Heart left ventricle (tissue), 16 donors: ENCODE data around the gene MCU. TPM values are rescaled to one million over a fixed set of nuclear protein-coding genes. Genes with fewer than 3 reads are reported as not detected.

Source experiments
- ATAC-seq, 4 donors: fragments of 200-7000 bp; cut with Tn5 transposase; one replicate each; pipeline ENCODE4 v1.9.1; 2020 to 2022; ENCODE audit warnings: moderate library complexity in 4 of 4, mild to moderate bottlenecking in 3 of 4, moderate number of reproducible peaks in 1 of 4
- DNase-seq, 5 donors: peaks; one replicate each; pipeline ENCODE4 v3.0.0-alpha.2; 2020
- H3K27ac ChIP-seq, 12 donors: fragments of 200-600 bp; sonication (generic) in 4 of 12; one replicate each; pipeline versions ENCODE4 v1.5.0 to v1.8.0; 2016 to 2022; ENCODE audit warnings: mild to moderate bottlenecking in 2 of 12
- H3K27me3 ChIP-seq, 9 donors: fragments of 200-600 bp; sonication (generic) in 2 of 9; one replicate each; pipeline versions ENCODE4 v1.5.1 to v1.8.0; 2016 to 2022; ENCODE audit warnings: mild to moderate bottlenecking in 3 of 9
- H3K36me3 ChIP-seq, 9 donors: fragments of 200-600 bp; sonication (generic) in 2 of 9; one replicate each; pipeline versions ENCODE4 v1.5.0 to v1.8.0; 2018 to 2022; ENCODE audit warnings: mild to moderate bottlenecking in 2 of 9
- H3K4me1 ChIP-seq, 12 donors: fragments of 200-600 bp; sonication (generic) in 4 of 12; one replicate each; pipeline versions ENCODE4 v1.5.0 to v1.8.0; 2016 to 2022; ENCODE audit warnings: mild to moderate bottlenecking in 3 of 12
- H3K4me3 ChIP-seq, 12 donors: fragments of 200-600 bp; sonication (generic) in 4 of 12; one replicate each; pipeline versions ENCODE4 v1.5.0 to v1.8.0; 2017 to 2022; ENCODE audit warnings: mild to moderate bottlenecking in 9 of 12, moderate library complexity in 4 of 12
- H3K9me3 ChIP-seq, 12 donors: fragments of 200-600 bp; sonication (generic) in 4 of 12; one replicate each; pipeline versions ENCODE4 v1.5.0 to v1.8.0; 2016 to 2022; ENCODE audit warnings: mild to moderate bottlenecking in 1 of 12
- POLR2A ChIP-seq, 2 donors: fragments of 450-650 bp; IDR thresholded peaks; one replicate each; pipeline ENCODE4 v1.6.1; 2017; ENCODE audit warnings: antibody characterized with exemption in 2 of 2, mild to moderate bottlenecking in 2 of 2, moderate library complexity in 2 of 2
- WGBS, 4 donors: extraction: QIAGEN DNeasy Blood & Tissue Kit in 2 of 4; methylation state at CpG; one replicate each; pipeline versions ENCODE4 v1.1.5 to v1.1.7; 2013 to 2018; 5-methylcytosine and 5-hydroxymethylcytosine counted together
- intact Hi-C, 10 donors: fragments of 100-400 bp; cut with DNase I; formaldehyde crosslinking; loops; one replicate each; pipeline versions ENCODE4 v1.11.1 to v1.14.2; 2022
- polyA plus RNA-seq, 2 donors: library from polyadenylated mRNA; stranded (reverse); fragments of 200-250 nt; gene quantifications; one replicate each; pipeline ENCODE4 v1.2.3, GENCODE V29; 2013
- total RNA-seq, 9 donors: library from RNA; depleted of rRNA in 2 of 9; stranded (reverse); fragments of >200 nt in 2 of 9; fragmentation: NEBNext Ultra II Directional in 3 of 9; extraction: Animal tissue kit (Norgen Biotek cat#: 25700) in 3 of 9; gene quantifications; one replicate each; pipeline versions ENCODE4 v1.1.0 to v1.2.4, GENCODE V29; 2016 to 2023
- TF ChIP-seq, protein P1 (sequence below), 12 donors: fragments of 200-600 bp; sonication (generic) in 4 of 12; IDR thresholded peaks; one replicate each; pipeline versions ENCODE4 v1.5.0 to v1.8.0; 2018 to 2022; ENCODE audit warnings: antibody characterized with exemption in 12 of 12, mild to moderate bottlenecking in 5 of 12
- donor health status: ischemic (EF 13 %, LVEDD 7.1; RV severe dilation, severe dysfunction).
- donor health status: healthy with polysubstance abuse.
- donor health status: DM: no; HTN: yes; CAD: no.
- donor health status: DM: no; HTN: no; CAD: no.
- donor health status: ischemic (EF 25% LVEDD 6.9; RV normal size, moderate dysfunction).
- donor health status: ischemic (EF 25% LVEDD 5.7; RV mildly dilated, moderate dysfunction).
- donor health status: healthy.
- donor health status: DM: yes; HTN: yes; CAD: no.
- donor health status: ischemic (EF 35%, LVEDD 5.7; RV mildly dilated, moderate dysfunction).
- donor health status: nonischemic (EF 11% LVEDD 7.7; RV severe dilation, severe dysfunction).
- donor health status: DM: yes; HTN: yes; CAD: no.
- donor health status: PGD.
- donor health status: ischemic (EF 29% LVEDD 5.4; RV normal size, mild dysfunction).
- donor health status: nonischemic (EF 23%, LVEDD 6.1; RV moderate dilation, normal function).

MCU gene
- total and polyA plus RNA-seq, 11 donors = 11.4 to 16.9 (median 13.6) TPM

DNA sequence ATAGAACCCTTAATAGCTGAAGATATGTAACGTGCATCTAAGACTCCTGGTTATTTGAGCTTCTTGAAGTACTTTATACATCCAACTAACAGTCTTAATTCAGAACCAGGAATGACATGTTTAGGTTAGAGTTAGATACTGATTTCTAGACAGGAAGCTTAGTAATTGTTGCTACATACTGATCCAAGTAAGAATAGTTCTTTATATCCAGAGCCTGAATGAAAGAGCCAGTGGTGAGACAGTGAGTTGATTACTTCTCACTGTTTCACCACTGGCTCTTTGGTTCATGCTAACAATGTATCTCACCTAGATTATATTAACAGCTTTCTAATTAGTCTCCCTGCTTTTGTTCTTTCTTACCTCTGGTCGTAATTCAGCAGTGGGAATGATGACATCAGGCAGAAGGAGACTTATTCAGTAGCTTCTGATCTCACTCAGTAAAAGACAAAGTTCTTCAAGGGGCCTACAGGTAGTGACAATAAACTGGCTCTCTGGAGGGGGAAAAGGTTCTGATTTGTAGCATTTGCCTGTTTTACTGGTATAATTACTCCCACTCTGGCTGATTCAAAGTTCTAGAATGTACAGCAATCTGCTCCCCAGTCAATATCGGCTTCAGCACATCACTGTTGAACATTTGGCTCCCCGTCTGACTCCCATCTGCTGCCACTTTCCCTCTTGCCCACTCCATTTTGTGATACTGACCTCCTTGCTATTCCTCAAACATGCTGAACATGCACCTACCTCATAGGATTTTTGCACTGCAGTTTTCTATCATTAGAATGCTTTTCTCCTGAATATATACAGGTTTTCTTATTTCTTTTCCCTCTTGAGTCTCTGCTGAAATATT lies 29.1 kb downstream of the MCU start:
- intact Hi-C loops = no loop called here
- WGBS, 4 donors = 87 to 90% (median 89%) methylated on average over 4 of the region's 4 CpGs
- H3K9me3 ChIP-seq = no peaks in the 10 kb centered on the region
- peaks cover 0 to 18% (median 5%) of the 10 kb centered on the region in 9 donors for H3K36me3 ChIP-seq
- no peak overlapping the region for H3K27ac ChIP-seq
- no peaks in the 10 kb centered on the region for H3K27me3 ChIP-seq
- DNase-seq (no peak), ATAC-seq (no peak)
- no peak overlapping the region for H3K4me3 ChIP-seq
- TF ChIP-seq POLR2A (IDR thresholded peaks at IDR 0.05) = no peak
- TF ChIP-seq, protein P1, sequence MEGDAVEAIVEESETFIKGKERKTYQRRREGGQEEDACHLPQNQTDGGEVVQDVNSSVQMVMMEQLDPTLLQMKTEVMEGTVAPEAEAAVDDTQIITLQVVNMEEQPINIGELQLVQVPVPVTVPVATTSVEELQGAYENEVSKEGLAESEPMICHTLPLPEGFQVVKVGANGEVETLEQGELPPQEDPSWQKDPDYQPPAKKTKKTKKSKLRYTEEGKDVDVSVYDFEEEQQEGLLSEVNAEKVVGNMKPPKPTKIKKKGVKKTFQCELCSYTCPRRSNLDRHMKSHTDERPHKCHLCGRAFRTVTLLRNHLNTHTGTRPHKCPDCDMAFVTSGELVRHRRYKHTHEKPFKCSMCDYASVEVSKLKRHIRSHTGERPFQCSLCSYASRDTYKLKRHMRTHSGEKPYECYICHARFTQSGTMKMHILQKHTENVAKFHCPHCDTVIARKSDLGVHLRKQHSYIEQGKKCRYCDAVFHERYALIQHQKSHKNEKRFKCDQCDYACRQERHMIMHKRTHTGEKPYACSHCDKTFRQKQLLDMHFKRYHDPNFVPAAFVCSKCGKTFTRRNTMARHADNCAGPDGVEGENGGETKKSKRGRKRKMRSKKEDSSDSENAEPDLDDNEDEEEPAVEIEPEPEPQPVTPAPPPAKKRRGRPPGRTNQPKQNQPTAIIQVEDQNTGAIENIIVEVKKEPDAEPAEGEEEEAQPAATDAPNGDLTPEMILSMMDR (IDR thresholded peaks at IDR 0.05) = no peak
- peaks cover 0 to 1% (median 0%) of the 10 kb centered on the region in 12 donors for H3K4me1 ChIP-seq

DNA sequence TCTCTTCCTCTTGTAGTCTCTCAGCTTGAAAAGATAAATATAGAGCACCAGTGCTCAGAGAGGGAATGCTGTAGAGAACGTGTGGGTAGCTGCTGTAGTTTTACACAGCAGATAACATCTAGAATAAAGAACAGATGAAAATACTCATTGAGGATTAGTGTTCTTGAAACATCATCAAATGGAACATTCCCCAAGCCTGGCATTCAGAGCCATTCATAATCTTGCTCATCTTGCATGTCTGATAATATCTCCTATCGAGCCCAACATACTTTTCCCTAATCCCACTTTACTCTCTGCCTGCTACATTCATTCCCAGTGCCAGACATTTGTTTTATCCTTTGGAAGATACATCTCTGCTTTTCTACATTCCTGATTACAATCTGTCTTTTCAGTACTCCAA lies 35.2 kb downstream of the MCU start:
- TF ChIP-seq, protein P1 (IDR thresholded peaks at IDR 0.05) = no peak
- TF ChIP-seq POLR2A (IDR thresholded peaks at IDR 0.05) = no peak
- ATAC-seq = no peak
- Histone ChIP-seq H3K36me3 (no peaks in the 10 kb centered on the region), H3K4me3 (no peak overlapping the region), H3K27me3 (no peaks in the 10 kb centered on the region), H3K27ac (no peak overlapping the region), H3K4me1 (peaks cover 0 to 15% (median 3%) of the 10 kb centered on the region in 12 donors), H3K9me3 (no peaks in the 10 kb centered on the region)
- DNase-seq = no peak
- 40 to 51% (median 49%) methylated on average over 2 of the region's 2 CpGs for WGBS, 4 donors
- intact Hi-C loops = no loop called here

DNA sequence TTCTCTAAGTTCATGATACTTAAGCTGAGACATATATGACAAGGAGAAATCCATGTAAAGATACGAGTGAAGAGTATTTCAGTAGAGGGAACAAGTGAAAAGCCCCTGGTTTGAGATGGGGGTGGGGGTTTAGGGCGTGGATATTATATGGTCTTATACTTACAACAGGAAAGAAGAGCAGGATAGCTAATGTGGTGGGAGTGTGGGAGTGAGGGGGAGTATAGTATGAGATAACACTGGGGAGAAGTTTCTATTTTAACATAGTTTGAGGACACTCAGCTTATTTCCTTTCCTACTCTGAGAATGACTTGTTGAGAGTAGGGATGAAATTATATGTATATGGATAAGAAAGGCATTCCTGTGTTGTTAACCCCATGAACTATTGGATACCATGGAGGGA lies 36.5 kb downstream of the MCU start:
- no peak for ATAC-seq

DNA sequence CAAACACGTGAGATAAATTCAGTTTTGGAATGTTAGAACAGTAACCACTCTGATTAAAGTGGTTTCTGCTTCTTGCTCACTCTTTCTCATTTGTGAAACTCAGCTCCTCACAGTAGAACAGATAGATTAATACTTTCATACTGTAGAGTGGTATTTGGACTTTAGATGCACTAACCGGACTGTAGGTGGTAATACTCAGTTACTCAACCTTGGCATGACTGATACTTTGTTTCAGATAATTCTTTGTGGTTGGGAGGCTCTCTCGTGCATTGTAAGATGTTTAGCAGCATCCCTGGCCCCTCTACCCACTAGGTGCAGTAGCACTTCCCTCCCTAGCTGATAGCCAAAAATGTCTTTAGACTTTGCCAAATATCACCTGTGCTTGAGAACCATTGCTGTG lies 37.6 kb downstream of the MCU start:
- H3K27me3 ChIP-seq = no peaks in the 10 kb centered on the region
- H3K4me3 ChIP-seq = no peak overlapping the region
- WGBS, 4 donors = 78 to 92% (median 90%) methylated on average over 3 of the region's 3 CpGs
- no peak for DNase-seq
- H3K36me3 ChIP-seq = no peaks in the 10 kb centered on the region
- no peak overlapping the region for H3K27ac ChIP-seq
- H3K4me1 ChIP-seq = peaks cover 0 to 15% (median 3%) of the 10 kb centered on the region in 12 donors
- no peak for ATAC-seq
- no peaks in the 10 kb centered on the region for H3K9me3 ChIP-seq
- intact Hi-C loops = no loop called here
- no peak for TF ChIP-seq POLR2A (IDR thresholded peaks at IDR 0.05)
- TF ChIP-seq, protein P1 (IDR thresholded peaks at IDR 0.05) = no peak

More for the DNA sequence above, 36.5 kb downstream of the MCU start:
- TF ChIP-seq, protein P1 (IDR thresholded peaks at IDR 0.05) = no peak
- no peak for TF ChIP-seq POLR2A (IDR thresholded peaks at IDR 0.05)
- intact Hi-C loops = no loop called here
- 82 to 84% (median 83%) methylated on average over 2 of the region's 2 CpGs for WGBS, 4 donors
- no peaks in the 10 kb centered on the region for H3K36me3 ChIP-seq
- H3K4me1 ChIP-seq = peaks cover 0 to 15% (median 3%) of the 10 kb centered on the region in 12 donors
- H3K27ac ChIP-seq = no peak overlapping the region
- H3K4me3 ChIP-seq = no peak overlapping the region
- H3K9me3 ChIP-seq = no peaks in the 10 kb centered on the region
- no peak for DNase-seq
- no peaks in the 10 kb centered on the region for H3K27me3 ChIP-seq
